ELR (cell line): Measurements from ENCODE around the gene ARMH4.

Experiments
- DNase-seq: peaks from one replicate; pipeline ENCODE4 v3.0.0-alpha.2; 2015; ENCODE audit warnings: low read depth

Gene ARMH4, protein sequence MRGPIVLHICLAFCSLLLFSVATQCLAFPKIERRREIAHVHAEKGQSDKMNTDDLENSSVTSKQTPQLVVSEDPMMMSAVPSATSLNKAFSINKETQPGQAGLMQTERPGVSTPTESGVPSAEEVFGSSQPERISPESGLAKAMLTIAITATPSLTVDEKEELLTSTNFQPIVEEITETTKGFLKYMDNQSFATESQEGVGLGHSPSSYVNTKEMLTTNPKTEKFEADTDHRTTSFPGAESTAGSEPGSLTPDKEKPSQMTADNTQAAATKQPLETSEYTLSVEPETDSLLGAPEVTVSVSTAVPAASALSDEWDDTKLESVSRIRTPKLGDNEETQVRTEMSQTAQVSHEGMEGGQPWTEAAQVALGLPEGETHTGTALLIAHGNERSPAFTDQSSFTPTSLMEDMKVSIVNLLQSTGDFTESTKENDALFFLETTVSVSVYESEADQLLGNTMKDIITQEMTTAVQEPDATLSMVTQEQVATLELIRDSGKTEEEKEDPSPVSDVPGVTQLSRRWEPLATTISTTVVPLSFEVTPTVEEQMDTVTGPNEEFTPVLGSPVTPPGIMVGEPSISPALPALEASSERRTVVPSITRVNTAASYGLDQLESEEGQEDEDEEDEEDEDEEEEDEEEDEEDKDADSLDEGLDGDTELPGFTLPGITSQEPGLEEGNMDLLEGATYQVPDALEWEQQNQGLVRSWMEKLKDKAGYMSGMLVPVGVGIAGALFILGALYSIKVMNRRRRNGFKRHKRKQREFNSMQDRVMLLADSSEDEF

DNA sequence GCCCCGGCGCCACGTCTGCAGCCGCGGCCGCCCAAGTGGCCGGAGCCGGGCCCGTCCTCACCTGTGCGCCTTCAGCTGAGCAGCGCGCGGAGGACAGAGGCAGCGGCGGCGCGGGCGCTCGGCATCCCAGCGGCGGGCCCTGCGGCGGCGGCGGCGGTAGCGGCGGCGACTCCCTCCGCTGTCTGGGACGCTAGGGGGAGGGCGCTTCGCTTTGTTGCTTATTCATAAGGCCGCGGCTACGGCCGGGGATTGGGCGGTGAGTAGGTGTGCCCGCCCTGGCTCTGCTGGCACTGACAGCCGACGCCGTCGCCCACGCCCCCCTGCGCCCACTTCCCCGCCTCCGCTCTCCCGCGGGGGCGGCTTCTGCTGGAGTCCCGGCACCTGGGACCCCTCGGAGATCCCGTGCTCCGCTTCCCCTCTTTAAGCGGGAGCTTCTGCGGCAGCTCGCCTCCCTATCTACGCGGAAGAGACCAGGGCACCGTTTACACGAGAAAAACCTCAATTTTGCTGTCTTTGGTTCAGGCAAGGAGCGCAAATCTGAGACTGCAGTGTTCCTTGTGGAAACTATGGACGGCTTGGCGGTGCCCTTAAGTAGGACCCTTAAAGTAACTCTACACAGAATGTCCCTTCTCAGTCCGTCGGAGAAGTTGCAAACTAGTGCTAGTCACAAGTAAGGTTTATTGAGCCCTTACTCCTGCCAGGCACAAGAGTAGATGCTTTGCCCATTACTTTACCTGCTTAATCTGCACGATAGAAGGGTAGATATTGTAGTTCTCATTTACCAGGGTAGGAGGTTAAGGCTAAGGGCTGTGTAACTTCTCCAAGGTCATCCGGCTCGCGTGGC lies at the start of gene ARMH4:
TSS of gene ARMH4 (minus strand) at position 200 of the 844 bp plus-strand sequence. CDS start 12,855 bp downstream, outside the sequence.
- DNase-seq: peak; percentile 87

- DNase-seq: peak; percentile 3
Measured at GRCh38 chr14:58200846-58201245, 48.8 kb upstream of the ARMH4 start.

- peak; percentile 36 for DNase-seq
Measured at GRCh38 chr14:58200480-58200841, 48.4 kb upstream of the ARMH4 start.

GRCh38 chr14:58199726-58200479 lies 47.9 kb upstream of the ARMH4 start, which contains the start of gene ACTR10:
TSS of gene ACTR10 (plus strand) at chr14:58200149. CDS start at chr14:58200218, 69 bp downstream.
- peak; percentile 87 for DNase-seq

GRCh38 chr14:58198086-58198485 lies 46.1 kb upstream of the ARMH4 start:
- DNase-seq: no peak

DNA sequence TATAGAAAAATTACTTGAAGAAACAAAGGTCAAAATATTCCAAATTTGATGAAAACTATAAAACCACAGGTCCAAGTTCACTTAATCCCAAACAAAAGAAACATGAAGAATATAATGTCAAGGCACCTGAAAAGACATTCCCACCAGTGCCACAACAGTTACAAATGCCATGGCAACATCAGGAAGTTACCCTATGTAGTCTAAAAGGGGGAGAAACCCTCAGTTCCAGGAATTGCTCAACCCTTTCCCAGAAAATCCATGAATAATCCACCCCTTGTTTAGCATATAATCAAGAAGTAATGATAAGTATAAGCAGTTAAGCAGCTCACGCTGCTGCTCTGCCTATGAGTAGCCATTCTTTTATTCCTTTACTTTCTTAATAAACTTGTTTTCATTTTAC lies 44.2 kb upstream of the ARMH4 start:
- no peak for DNase-seq

GRCh38 chr14:58193542-58193941 lies 41.5 kb upstream of the ARMH4 start:
- DNase-seq: no peak

GRCh38 chr14:58191763-58192601 lies 40.0 kb upstream of the ARMH4 start:
- no peak for DNase-seq

DNA sequence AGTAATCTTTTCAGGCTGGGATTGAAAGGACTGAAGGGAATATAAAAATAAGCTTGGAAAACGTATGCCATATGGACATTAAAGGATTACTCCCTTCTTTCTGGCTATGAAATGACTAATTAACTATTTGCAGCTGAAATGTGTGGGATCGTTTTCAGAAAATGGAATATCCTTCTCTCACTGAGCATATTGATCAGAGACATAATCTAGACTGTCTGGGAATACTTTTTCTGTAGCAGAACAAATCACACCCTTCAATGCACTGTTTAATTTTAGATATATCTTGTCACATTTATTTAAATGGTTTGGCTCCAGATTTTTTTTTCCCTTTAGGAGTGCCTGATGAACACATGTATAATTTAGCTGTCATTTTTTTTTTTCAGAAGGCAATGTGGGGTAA lies 37.2 kb upstream of the ARMH4 start:
- DNase-seq: no peak

- DNase-seq: no peak
Measured at GRCh38 chr14:58177125-58177524, 25.1 kb upstream of the ARMH4 start.

DNA sequence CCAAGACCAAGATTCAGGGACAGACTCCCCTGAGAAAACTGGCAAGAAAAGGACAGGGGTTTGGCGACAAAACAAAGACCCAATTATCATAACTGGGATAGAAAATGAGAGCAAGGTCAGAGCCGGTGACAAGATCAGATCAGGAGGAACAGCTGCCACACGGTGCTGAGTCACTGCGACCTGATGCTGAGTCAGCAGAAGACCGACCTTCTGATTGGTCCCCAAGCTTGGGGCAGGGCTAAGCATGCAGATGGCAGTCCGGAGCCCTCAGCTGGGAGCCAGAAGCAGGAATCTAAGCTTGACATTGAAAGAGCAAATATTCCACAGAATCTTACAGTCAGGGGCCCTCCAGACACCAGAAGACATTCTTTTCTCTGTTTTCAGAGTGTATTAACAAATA lies 19.1 kb upstream of the ARMH4 start:
- DNase-seq: peak; percentile 80

- DNase-seq: no peak
Measured at GRCh38 chr14:58167891-58168290, 15.9 kb upstream of the ARMH4 start.

DNA sequence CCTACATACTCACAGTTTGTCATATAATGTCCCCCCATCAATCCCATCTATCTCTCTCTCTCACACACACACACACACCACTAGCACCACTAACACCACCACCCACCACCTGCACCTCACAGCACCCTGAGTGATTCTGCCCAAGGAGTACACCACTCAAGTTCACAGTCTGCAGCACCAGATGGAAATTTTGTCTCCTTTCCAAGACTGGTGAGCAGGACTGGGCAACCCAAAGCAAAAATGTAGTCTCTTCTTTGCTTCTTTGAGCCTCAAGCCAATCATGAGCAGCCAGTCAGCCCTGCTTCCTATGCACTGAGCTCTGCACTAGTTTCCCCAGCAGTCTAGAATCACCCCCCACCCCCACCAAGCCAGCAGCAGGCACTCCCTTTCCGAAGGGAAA lies 15.0 kb upstream of the ARMH4 start:
- no peak for DNase-seq

- peak; percentile 88 for DNase-seq
Measured at GRCh38 chr14:58166005-58166983, 14.3 kb upstream of the ARMH4 start.

DNA sequence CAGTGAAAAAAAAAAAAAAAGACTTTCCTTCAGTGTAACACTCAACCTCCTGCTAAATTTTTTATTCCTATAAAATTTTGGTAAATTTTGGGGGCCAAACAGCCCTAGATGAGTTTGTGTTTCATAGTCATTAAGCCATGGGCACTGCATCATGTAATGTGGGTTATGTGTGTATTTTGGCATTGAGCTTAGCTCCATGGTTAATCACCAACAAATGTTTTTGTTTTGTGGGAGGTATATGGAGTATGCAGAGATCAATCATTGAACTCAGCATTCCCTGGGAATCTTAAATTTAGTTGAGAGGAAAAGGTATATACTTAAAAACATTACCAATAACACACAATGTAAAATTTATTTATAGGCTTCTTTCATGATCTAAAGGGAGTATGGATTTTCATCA lies 8.5 kb upstream of the ARMH4 start:
- DNase-seq: no peak

- peak; percentile 35 for DNase-seq
Measured at GRCh38 chr14:58151133-58152013, 640 bp downstream of the ARMH4 start.

DNA sequence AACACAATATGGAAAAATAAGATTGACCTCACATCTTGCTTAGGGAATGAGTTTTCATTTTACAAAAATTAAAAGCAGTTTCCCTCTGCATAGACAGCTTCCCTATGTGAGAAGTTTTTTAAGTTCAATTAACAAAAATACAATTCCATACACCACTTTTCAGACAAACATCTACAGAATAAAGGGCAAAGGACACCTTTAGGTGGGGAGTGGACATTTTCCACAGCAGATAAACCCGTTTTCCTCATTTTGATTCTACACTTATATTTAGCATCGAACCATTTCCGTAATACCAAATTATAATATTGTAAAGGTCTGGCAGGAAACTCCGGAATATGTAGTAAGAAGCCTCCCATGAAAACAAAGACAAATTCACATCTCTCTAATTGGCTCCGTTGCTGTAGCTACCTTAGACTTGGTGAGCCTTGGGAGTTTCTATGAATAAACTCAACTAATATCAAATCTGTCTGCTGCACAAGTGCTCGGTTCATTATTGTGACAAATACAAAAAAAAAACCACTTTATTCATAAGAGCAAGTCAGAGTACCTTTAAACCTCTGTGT lies 1.7 kb downstream of the ARMH4 start:
- no peak for DNase-seq

GRCh38 chr14:58149196-58149595 lies 2.8 kb downstream of the ARMH4 start:
- no peak for DNase-seq
